Measurements from ENCODE around the gene TTC27.
"Not testable (repeated sequence)": the region's sequence is repeated elsewhere in the genome, so short reads cannot be mapped to it uniquely, and the experiment has no call there.

The TTC27 gene

DNA sequence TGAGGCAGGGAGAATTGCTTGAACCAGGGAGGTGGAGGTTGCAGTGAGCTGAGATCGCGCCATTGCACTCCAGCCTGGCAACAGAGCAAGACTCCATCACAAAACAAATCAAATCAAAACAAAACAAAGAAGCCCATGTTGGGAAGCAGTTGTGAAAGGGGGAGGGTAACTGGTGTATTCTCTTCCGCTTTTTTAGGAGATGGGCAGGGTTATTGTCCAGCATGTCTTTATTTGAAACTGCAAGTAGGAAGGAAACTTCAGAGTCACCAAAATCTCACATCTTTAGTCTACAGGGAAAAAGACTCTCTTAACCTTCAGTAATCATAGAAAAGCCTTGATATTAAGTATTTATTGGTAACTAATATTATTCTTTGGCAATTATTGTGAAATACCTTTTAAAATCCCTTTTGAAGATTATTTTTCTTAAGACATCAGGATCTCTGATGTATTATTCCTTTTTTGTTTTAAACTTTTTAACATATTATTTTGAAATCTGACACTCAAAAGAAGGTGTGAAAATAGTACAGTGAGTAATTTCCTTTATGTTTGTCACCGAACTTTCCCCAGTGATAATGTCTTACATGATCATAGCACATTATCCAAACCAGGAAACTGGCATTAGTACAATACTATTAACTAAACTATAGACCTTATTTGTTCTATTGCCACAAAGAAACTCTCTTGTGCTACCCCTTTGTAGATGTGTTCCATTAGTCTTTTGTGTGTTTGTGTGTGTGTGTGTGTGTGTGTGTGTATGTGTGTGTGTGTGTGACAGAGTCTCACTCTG lies 234.6 kb downstream of the TTC27 start:
- DNase-seq, result no peak

DNA sequence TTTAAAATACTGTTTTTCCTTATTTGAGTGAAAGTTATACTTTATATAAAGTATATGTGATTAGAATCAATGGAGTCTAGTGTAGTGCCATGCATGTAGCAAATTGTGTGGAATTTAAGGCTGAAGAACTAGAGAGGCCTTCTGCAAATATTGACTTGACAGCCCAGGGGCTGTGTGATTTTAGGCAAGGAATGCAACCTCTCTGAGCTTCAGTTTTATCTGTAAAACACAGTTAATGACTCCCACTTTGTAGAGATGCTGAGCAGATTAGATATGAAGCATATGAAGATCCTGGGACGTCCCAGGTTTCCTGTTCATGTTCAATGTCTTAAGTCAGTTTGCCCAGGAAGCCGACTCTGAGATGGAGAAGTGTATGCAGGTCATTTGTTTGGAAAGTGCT lies 235.5 kb downstream of the TTC27 start:
- no peak for DNase-seq

DNA sequence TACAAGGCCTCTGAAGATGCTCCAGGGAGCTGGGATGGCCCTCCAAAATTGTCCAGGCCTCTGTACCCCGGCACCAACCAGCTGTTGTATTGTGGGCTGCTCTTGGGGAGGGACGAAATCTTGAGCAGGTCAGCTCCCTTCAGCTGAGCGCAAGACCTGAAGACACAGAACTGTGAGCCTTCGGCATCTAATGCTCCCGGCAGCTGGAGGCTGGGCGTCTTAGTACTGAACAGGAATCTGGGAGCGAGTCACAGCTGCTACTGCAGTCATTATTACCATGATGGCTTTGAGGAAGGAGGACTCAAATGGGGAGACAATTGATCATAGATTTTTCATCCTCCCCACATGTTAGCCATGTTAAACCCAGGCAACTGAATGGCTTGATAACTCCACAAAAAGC lies 236.0 kb downstream of the TTC27 start:
- no peak for DNase-seq

DNA sequence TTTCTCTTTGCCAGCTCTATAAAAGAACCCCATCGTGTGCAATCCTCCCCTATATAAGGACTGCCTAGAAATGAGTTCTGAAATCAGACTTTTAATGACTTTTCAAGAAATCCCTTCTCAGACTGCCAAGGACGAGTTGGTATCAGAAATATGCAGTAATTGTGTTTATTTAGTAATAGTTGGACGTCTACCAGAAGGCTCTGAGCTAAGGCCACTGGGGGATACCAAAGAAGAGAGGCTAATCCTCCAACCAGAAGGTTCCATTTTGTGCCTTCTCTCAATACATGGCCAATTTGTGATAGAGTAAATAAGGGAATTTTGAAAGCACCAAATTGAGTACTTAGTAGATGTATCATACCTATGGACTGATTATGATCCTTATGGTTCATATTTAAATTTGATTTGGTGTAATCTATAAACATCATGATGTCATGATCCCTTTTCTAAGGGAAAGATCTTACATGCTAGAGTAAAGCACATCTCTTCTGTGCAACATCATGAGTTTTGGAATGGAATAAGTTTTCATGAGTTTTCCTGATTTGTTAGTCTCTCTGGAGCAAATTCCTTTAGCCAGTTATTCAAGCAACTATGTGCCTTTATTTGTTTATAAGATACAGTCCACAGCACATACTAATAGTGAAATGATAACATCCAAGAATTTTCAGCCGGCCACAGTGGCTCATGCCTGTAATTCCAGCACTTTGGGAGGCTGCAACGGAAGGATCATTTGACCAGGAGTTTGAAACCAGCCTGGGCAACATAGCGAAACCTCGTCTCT lies 236.7 kb downstream of the TTC27 start:
- DNase-seq, result no peak

DNA sequence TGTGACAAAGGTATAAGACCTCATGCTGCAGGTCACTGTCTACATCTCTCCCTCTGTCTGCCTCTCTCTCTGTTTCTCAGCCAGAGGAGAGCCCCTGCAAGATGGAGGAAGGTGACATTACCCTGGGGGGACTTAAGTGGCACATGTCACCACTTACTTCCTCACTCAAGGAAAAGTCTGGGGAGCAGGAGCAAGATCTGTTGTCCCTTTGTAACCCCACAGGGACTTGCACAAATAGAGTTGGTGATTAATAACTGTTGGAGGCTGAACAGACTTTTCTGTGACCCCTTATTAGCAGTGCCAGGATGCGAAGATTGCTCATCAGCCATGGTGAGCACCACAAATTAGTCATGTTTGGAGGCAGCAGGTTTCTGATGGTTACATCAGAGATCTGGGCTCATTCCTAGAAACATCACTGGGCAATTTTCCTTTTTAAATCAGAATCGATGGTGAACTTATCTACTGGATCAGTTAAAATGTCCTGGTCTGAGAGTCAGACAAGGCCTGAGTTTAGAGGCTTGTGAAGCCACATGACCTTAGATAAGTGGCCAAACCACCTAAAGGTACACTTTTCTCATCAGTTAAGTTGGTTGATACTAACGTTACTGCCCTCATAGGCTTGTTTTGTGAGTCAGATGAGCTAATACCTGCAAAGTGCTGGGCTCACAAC lies 237.7 kb downstream of the TTC27 start:
- DNase-seq, result no peak

DNA sequence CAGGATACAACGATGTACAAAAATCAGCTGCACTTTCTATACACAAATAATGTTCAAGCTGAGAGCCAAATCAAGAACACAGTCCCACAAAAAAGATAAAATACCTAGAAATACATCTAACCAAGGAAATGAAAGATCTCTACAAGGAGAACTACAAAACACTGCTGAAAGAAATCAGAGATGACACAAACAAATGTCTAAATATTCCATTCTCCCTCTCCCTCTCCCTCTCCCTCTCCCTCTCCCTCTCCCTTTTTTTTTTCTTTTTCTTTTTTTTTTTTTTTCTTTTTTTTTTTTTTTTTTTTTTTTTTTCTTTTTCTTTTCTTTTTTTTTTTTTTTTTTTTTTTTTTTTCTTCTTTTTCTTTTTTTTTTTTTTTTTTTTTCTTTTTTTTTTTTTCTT lies 238.6 kb downstream of the TTC27 start:
- not testable (repeated sequence) for DNase-seq
